ENCODE data around the gene RABEPK. TPM values are rescaled to one million over a fixed set of nuclear protein-coding genes. Genes with fewer than 3 reads are reported as not detected.
"Not testable (repeated sequence)": the region's sequence is repeated elsewhere in the genome, so short reads cannot be mapped to it uniquely, and the experiment has no call there.

Gene RABEPK
- total RNA-seq, 1 experiment from 2014 or later = 43.6 TPM

GRCh38 chr9:125189011-125189360 lies 11.4 kb upstream of the RABEPK start:
- H3K27me3 ChIP-seq (replicated peaks; ENCODE audit: insufficient read depth, low read depth, low read length, poor library complexity) = no peaks in the 10 kb centered on the region
- no peaks in the 10 kb centered on the region for H3K36me3 ChIP-seq (ENCODE audit: insufficient read depth, low read length, poor library complexity, severe bottlenecking)
- ChIA-PET POLR2A (ENCODE audit: low non-redundant PET) (no interaction called here), CTCF (no interaction called here)
- peak overlapping the region; percentile 97 for H3K27ac ChIP-seq (ENCODE audit: low read depth, low read length, poor library complexity, severe bottlenecking)
- BruUV-seq (replicated peaks) = TSS peak; percentile 73
- H3K9me3 ChIP-seq (ENCODE audit: low read depth, low read length, poor library complexity, severe bottlenecking) = no peaks in the 10 kb centered on the region
- peaks cover 14% of the 10 kb centered on the region for H3K4me1 ChIP-seq (ENCODE audit: insufficient read depth, low read length, poor library complexity, severe bottlenecking)
- no peak for TF ChIP-seq EZH2 (IDR thresholded peaks at IDR 0.05; ENCODE audit: borderline replicate concordance, low read depth, low read length, poor library complexity, severe bottlenecking)
- TF ChIP-seq, protein P1, sequence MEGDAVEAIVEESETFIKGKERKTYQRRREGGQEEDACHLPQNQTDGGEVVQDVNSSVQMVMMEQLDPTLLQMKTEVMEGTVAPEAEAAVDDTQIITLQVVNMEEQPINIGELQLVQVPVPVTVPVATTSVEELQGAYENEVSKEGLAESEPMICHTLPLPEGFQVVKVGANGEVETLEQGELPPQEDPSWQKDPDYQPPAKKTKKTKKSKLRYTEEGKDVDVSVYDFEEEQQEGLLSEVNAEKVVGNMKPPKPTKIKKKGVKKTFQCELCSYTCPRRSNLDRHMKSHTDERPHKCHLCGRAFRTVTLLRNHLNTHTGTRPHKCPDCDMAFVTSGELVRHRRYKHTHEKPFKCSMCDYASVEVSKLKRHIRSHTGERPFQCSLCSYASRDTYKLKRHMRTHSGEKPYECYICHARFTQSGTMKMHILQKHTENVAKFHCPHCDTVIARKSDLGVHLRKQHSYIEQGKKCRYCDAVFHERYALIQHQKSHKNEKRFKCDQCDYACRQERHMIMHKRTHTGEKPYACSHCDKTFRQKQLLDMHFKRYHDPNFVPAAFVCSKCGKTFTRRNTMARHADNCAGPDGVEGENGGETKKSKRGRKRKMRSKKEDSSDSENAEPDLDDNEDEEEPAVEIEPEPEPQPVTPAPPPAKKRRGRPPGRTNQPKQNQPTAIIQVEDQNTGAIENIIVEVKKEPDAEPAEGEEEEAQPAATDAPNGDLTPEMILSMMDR (conservative IDR thresholded peaks at IDR 0.05; ENCODE audit: low read depth, low read length) = no peak
- intact Hi-C loops (cut with micrococcal nuclease; ENCODE audit: unreplicated experiment) = loop anchor here (1.0 to 2.0 kb wide), 2 partner anchors 11 to 46 kb away; partner anchors contain the start of genes RABEPK and SCAI
- DNase-seq (ENCODE audit: low spot score) = peak; percentile 22
- peak overlapping the region; percentile 99 for H3K4me3 ChIP-seq (ENCODE audit: low read depth, low read length, poor library complexity, severe bottlenecking)

GRCh38 chr9:125189361-125190289 lies 10.7 kb upstream of the RABEPK start, which contains the start of gene PPP6C:
PPP6C (minus strand) TSS chr9:125189803; CDS start chr9:125189718, 85 bp downstream.
- no TSS peak for BruUV-seq (replicated peaks)
- ChIA-PET CTCF (no interaction called here), POLR2A (ENCODE audit: low non-redundant PET) (interaction anchor here (0.5 kb wide), 1 partner anchor 19 kb away, joined by 3 read pairs; no protein-coding TSS in a partner anchor)
- no peaks in the 10 kb centered on the region for H3K9me3 ChIP-seq (ENCODE audit: low read depth, low read length, poor library complexity, severe bottlenecking)
- no peaks in the 10 kb centered on the region for H3K36me3 ChIP-seq (ENCODE audit: insufficient read depth, low read length, poor library complexity, severe bottlenecking)
- peak within 1 kb of the TSS; percentile 97 for H3K27ac ChIP-seq (ENCODE audit: low read depth, low read length, poor library complexity, severe bottlenecking)
- intact Hi-C loops (cut with micrococcal nuclease; ENCODE audit: unreplicated experiment) = loop anchor here (1.0 to 2.0 kb wide), 2 partner anchors 11 to 47 kb away; partner anchors contain the start of genes RABEPK and SCAI
- peaks cover 14% of the 10 kb centered on the region for H3K4me1 ChIP-seq (ENCODE audit: insufficient read depth, low read length, poor library complexity, severe bottlenecking)
- peak; percentile 99 for DNase-seq (ENCODE audit: low spot score)
- H3K27me3 ChIP-seq (replicated peaks; ENCODE audit: insufficient read depth, low read depth, low read length, poor library complexity) = no peaks in the 10 kb centered on the region
- peak within 1 kb of the TSS; percentile 99 for H3K4me3 ChIP-seq (ENCODE audit: low read depth, low read length, poor library complexity, severe bottlenecking)
- TF ChIP-seq, protein P1 (conservative IDR thresholded peaks at IDR 0.05; ENCODE audit: low read depth, low read length) = peak; percentile 82
- TF ChIP-seq EZH2 (IDR thresholded peaks at IDR 0.05; ENCODE audit: borderline replicate concordance, low read depth, low read length, poor library complexity, severe bottlenecking) = no peak

GRCh38 chr9:125190361-125190801 lies 10.0 kb upstream of the RABEPK start:
- peak; percentile 10 for DNase-seq (ENCODE audit: low spot score)
- Histone ChIP-seq H3K27me3 (replicated peaks; ENCODE audit: insufficient read depth, low read depth, low read length, poor library complexity) (no peaks in the 10 kb centered on the region), H3K4me1 (ENCODE audit: insufficient read depth, low read length, poor library complexity, severe bottlenecking) (peaks cover 14% of the 10 kb centered on the region), H3K4me3 (ENCODE audit: low read depth, low read length, poor library complexity, severe bottlenecking) (peak overlapping the region; percentile 99), H3K9me3 (ENCODE audit: low read depth, low read length, poor library complexity, severe bottlenecking) (no peaks in the 10 kb centered on the region), H3K36me3 (ENCODE audit: insufficient read depth, low read length, poor library complexity, severe bottlenecking) (no peaks in the 10 kb centered on the region), H3K27ac (ENCODE audit: low read depth, low read length, poor library complexity, severe bottlenecking) (peak overlapping the region; percentile 97)
- intact Hi-C loops (cut with micrococcal nuclease; ENCODE audit: unreplicated experiment) = no loop called here
- TSS peak; percentile 95 for BruUV-seq (replicated peaks)
- ChIA-PET CTCF (no interaction called here), POLR2A (ENCODE audit: low non-redundant PET) (interaction anchor here (0.5 kb wide), 1 partner anchor 19 kb away, joined by 3 read pairs; no protein-coding TSS in a partner anchor)
- no peak for TF ChIP-seq EZH2 (IDR thresholded peaks at IDR 0.05; ENCODE audit: borderline replicate concordance, low read depth, low read length, poor library complexity, severe bottlenecking)
- TF ChIP-seq, protein P1 (conservative IDR thresholded peaks at IDR 0.05; ENCODE audit: low read depth, low read length) = no peak

DNA sequence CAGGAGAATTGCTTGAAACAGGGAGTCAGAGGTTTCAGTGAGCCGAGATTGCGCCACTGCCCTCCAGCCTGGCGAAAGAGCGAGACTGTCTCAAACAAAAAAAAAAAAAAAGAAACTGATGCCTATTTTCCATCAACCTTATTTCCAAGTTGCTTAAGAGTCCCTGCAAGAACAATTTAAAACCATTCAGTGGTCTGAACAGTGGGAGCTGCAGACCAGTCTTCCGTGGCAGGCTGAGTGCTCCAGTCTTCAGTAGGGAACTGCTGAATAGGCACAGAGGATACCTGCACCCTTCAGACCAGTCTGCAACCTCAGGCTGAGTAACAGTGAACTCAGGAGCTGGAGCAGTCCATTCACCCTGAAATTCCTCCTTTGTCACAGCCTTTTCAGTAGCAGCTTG lies 5.9 kb upstream of the RABEPK start:
- POLR2A ChIA-PET (ENCODE audit: low non-redundant PET); intact Hi-C loops (cut with micrococcal nuclease; ENCODE audit: unreplicated experiment); H3K27me3 ChIP-seq (replicated peaks; ENCODE audit: insufficient read depth, low read depth, low read length, poor library complexity); H3K4me1 ChIP-seq (ENCODE audit: insufficient read depth, low read length, poor library complexity, severe bottlenecking); CTCF ChIA-PET; H3K4me3 ChIP-seq (ENCODE audit: low read depth, low read length, poor library complexity, severe bottlenecking); H3K27ac ChIP-seq (ENCODE audit: low read depth, low read length, poor library complexity, severe bottlenecking); BruUV-seq (replicated peaks); H3K36me3 ChIP-seq (ENCODE audit: insufficient read depth, low read length, poor library complexity, severe bottlenecking); H3K9me3 ChIP-seq (ENCODE audit: low read depth, low read length, poor library complexity, severe bottlenecking); DNase-seq (ENCODE audit: low spot score): not testable (repeated sequence)

DNA sequence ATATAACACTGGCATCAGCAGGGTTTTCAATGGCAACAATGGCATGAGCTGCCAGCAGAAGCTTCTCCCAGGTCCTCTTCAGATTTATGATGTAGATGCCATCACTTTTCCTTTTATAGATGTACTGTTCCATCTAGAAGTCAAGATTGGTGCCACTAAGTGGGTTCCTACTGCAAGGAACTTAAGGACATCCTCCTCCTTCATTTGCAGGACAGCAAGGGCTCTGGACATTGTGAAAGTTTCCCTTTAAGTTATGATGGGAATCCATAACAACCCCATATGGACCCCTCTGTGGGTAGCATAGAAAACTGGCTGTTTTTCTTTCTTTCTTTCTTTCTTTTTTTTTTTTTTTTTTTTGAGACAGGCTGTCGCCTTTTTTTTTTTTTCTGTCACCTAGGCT lies 4.8 kb upstream of the RABEPK start:
- H3K9me3 ChIP-seq (ENCODE audit: low read depth, low read length, poor library complexity, severe bottlenecking); H3K4me1 ChIP-seq (ENCODE audit: insufficient read depth, low read length, poor library complexity, severe bottlenecking); intact Hi-C loops (cut with micrococcal nuclease; ENCODE audit: unreplicated experiment); BruUV-seq (replicated peaks); H3K36me3 ChIP-seq (ENCODE audit: insufficient read depth, low read length, poor library complexity, severe bottlenecking); POLR2A ChIA-PET (ENCODE audit: low non-redundant PET); H3K27ac ChIP-seq (ENCODE audit: low read depth, low read length, poor library complexity, severe bottlenecking); H3K4me3 ChIP-seq (ENCODE audit: low read depth, low read length, poor library complexity, severe bottlenecking); H3K27me3 ChIP-seq (replicated peaks; ENCODE audit: insufficient read depth, low read depth, low read length, poor library complexity); DNase-seq (ENCODE audit: low spot score); CTCF ChIA-PET: not testable (repeated sequence)

Measured in A673 (cell line).